GM18519 (cell line): Measurements from ENCODE around the gene ASPDH.

Source experiments
- ATAC-seq: cut with Tn5 transposase; IDR thresholded peaks from one replicate; pipeline ENCODE4 v1.9.1; 2021; ENCODE audit warnings: mild to moderate bottlenecking, moderate library complexity; ENCODE audit not compliant: unreplicated experiment, low FRiP score

ASPDH gene

GRCh38 chr19:50498219-50499056, 15.3 kb downstream of the ASPDH start:
- ATAC-seq = no peak

GRCh38 chr19:50497022-50497405, 16.7 kb downstream of the ASPDH start:
- no peak for ATAC-seq

- ATAC-seq = no peak
Observed at GRCh38 chr19:50496189-50497021, 17.3 kb downstream of the ASPDH start.

GRCh38 chr19:50495020-50495531, 18.6 kb downstream of the ASPDH start:
- ATAC-seq = no peak

- no peak for ATAC-seq
Observed at GRCh38 chr19:50494186-50495019, 19.3 kb downstream of the ASPDH start.

GRCh38 chr19:50493171-50493570, 20.5 kb downstream of the ASPDH start:
- ATAC-seq = no peak

GRCh38 chr19:50492303-50493052, 21.2 kb downstream of the ASPDH start:
- no peak for ATAC-seq

GRCh38 chr19:50490991-50491472, 22.7 kb downstream of the ASPDH start:
- ATAC-seq = no peak

GRCh38 chr19:50490411-50490811, 23.3 kb downstream of the ASPDH start:
- no peak for ATAC-seq

- ATAC-seq = no peak
Observed at GRCh38 chr19:50489461-50490011, 24.2 kb downstream of the ASPDH start.

- ATAC-seq = no peak
Observed at GRCh38 chr19:50488389-50489194, 25.1 kb downstream of the ASPDH start.

GRCh38 chr19:50486823-50487515, 26.7 kb downstream of the ASPDH start:
- no peak for ATAC-seq

- ATAC-seq = no peak
Observed at GRCh38 chr19:50485284-50485955, 28.3 kb downstream of the ASPDH start.

- ATAC-seq = no peak
Observed at GRCh38 chr19:50482916-50483315, 30.8 kb downstream of the ASPDH start.

- no peak for ATAC-seq
Observed at GRCh38 chr19:50482271-50482855, 31.4 kb downstream of the ASPDH start.

GRCh38 chr19:50481351-50482149, 32.2 kb downstream of the ASPDH start:
- no peak for ATAC-seq
